Endothelial cell of umbilical vein (primary cell): ENCODE data around the gene SEMA4B. TPM values are rescaled to one million over a fixed set of nuclear protein-coding genes. Genes with fewer than 3 reads are reported as not detected.

Source experiments
- BruUV-seq: library from RNA; stranded (reverse); fragments of 400-500 nt; replicated peaks from 2 replicates; lab custom pipeline; 2021; lab: Mats Ljungman, UMichigan
- CTCF ChIA-PET: fragments of 300-600, 350-600 bp; sonication (Branson Sonifier 250); formaldehyde crosslinking; loops from one replicate; lab custom pipeline; 2021; ENCODE audit warnings: antibody characterized with exemption, inconsistent platforms; lab: Charles Lee
- POLR2A ChIA-PET: fragments of 300-600, 350-600 bp; sonication (Branson Sonifier 250); formaldehyde crosslinking; loops from one replicate; lab custom pipeline; 2021; ENCODE audit warnings: antibody characterized with exemption, inconsistent platforms; lab: Charles Lee
- DNase-seq: peaks from one replicate; pipeline ENCODE4 v3.0.0-alpha.2; 2011; ENCODE audit warnings: low read depth, low spot score
- FAIRE-seq: peaks from 2 replicates; lab custom pipeline; 2011; peaks lifted over from hg19 to GRCh38; lab: Jason Lieb, UNC
- H2AFZ ChIP-seq: 2 replicates; pipeline ENCODE4 v1.6.0; 2012; ENCODE audit warnings: low read depth, low read length, control low read depth, inconsistent platforms
- H3K27ac ChIP-seq: 2 replicates; pipeline ENCODE4 v1.5.1; 2011; ENCODE audit warnings: low read depth, mild to moderate bottlenecking, control low read depth, low read length, moderate library complexity; ENCODE audit not compliant: insufficient read depth
- H3K27me3 ChIP-seq, 2 experiments: 2 replicates each; pipeline versions ENCODE4 v1.6.0 to v1.6.1; 2011; ENCODE audit warnings: low read length in 2 of 2, mixed read lengths in 1 of 2; ENCODE audit not compliant: control insufficient read depth in 2 of 2, insufficient read depth in 2 of 2
- H3K36me3 ChIP-seq, 2 experiments: 2 replicates in 1 of 2; 3 replicates in 1 of 2; pipeline ENCODE4 v1.5.1; 2011; ENCODE audit warnings: low read length in 2 of 2, mild to moderate bottlenecking in 1 of 2, moderate library complexity in 1 of 2; ENCODE audit not compliant: control insufficient read depth in 2 of 2, insufficient read depth in 2 of 2; ENCODE audit errors: extremely low read depth in 1 of 2
- H3K4me1 ChIP-seq: 3 replicates; pipeline ENCODE4 v1.5.1; 2011; ENCODE audit warnings: mild to moderate bottlenecking, low read length; ENCODE audit not compliant: control insufficient read depth, insufficient read depth; ENCODE audit errors: extremely low read depth
- H3K4me2 ChIP-seq: 2 replicates; pipeline ENCODE4 v1.6.1; 2011; ENCODE audit warnings: low read length, control low read depth, mixed read lengths; ENCODE audit not compliant: insufficient read depth
- H3K4me3 ChIP-seq, 3 experiments: fragments of 200-600 bp in 1 of 3; sonication (generic), shearing (Covaris generic) in 1 of 3; replicated peaks in 1 of 3; 2 replicates each; pipeline ENCODE4 v1.5.1; 2011 to 2016; ENCODE audit warnings: control low read depth in 3 of 3, low read length in 3 of 3, mild to moderate bottlenecking in 2 of 3, inconsistent platforms in 1 of 3, low read depth in 1 of 3, moderate library complexity in 1 of 3; ENCODE audit not compliant: insufficient read depth in 1 of 3
- H3K79me2 ChIP-seq: 2 replicates; pipeline ENCODE4 v1.6.0; 2012; ENCODE audit warnings: low read length, inconsistent platforms; ENCODE audit not compliant: control insufficient read depth, insufficient read depth
- H3K9ac ChIP-seq: replicated peaks from 2 replicates; pipeline ENCODE3; 2011; ENCODE audit warnings: low read length, control low read depth; ENCODE audit not compliant: insufficient read depth; ENCODE audit errors: extremely low read depth
- H3K9me1 ChIP-seq: replicated peaks from 3 replicates; pipeline ENCODE4 v1.6.0; 2011; ENCODE audit warnings: mild to moderate bottlenecking, low read length; ENCODE audit not compliant: control insufficient read depth, insufficient read depth; ENCODE audit errors: extremely low read depth
- H3K9me3 ChIP-seq: replicated peaks from 2 replicates; pipeline ENCODE4 v1.5.1; 2012; ENCODE audit warnings: low read length, inconsistent platforms; ENCODE audit not compliant: control insufficient read depth, insufficient read depth
- H4K20me1 ChIP-seq: replicated peaks from 2 replicates; pipeline ENCODE3; 2011; ENCODE audit warnings: mild to moderate bottlenecking, low read length; ENCODE audit not compliant: control insufficient read depth, insufficient read depth; ENCODE audit errors: extremely low read depth
- EZH2 ChIP-seq: IDR thresholded peaks from 2 replicates; pipeline ENCODE4 v1.6.1; 2012; ENCODE audit warnings: borderline replicate concordance, low read depth, mild to moderate bottlenecking, moderate library complexity, low read length, inconsistent platforms; ENCODE audit not compliant: severe bottlenecking
- FOS ChIP-seq: IDR thresholded peaks from 2 replicates; pipeline ENCODE4 v1.6.1; 2011; ENCODE audit warnings: mild to moderate bottlenecking, low read length, moderate library complexity, borderline replicate concordance; ENCODE audit not compliant: insufficient read depth
- JUN ChIP-seq: IDR thresholded peaks from 2 replicates; pipeline ENCODE4 v1.6.1; 2011; ENCODE audit warnings: borderline replicate concordance, low read depth; ENCODE audit not compliant: insufficient read length, insufficient read depth
- MYC ChIP-seq: IDR thresholded peaks from one replicate; pipeline ENCODE4 v1.6.1; 2011; ENCODE audit warnings: mild to moderate bottlenecking, low read depth, low read length
- POLR2A ChIP-seq: IDR thresholded peaks from 2 replicates; pipeline ENCODE4 v1.6.1; 2012; ENCODE audit warnings: low read depth, mild to moderate bottlenecking, control low read depth, low read length
- POLR2AphosphoS5 ChIP-seq: IDR thresholded peaks from 2 replicates; pipeline ENCODE4 v1.6.1; 2012; ENCODE audit warnings: low read depth, mild to moderate bottlenecking, control low read depth, low read length, moderate library complexity; ENCODE audit not compliant: insufficient read depth
- dilution Hi-C: fragments of 300-500 bp; cut with MboI; formaldehyde crosslinking; loops from one replicate; pipeline ENCODE4 v1.15.0; 2019; ENCODE audit warnings: low sequenced_read_pairs; ENCODE audit not compliant: extremely low pct_ligation_motif_present
- intact Hi-C: fragments of 100-400 bp; cut with micrococcal nuclease; formaldehyde crosslinking; loops from one replicate; pipeline ENCODE4 v1.10.0; 2022
- polyA plus RNA-seq, 4 experiments: library from polyadenylated mRNA; depleted of rRNA in 3 of 4; stranded (reverse) in 3 of 4; unstranded in 1 of 4; fragments of >200 nt; gene quantifications; 2 replicates each; pipeline versions ENCODE4 v1.2.1 to v1.2.3, GENCODE V29; 2011 to 2012; ENCODE audit warnings: missing spikeins in 1 of 4
- total RNA-seq: library from RNA; stranded (reverse); gene quantifications from 2 replicates; pipeline ENCODE4 v1.2.3, GENCODE V29; 2021
- TF ChIP-seq, protein P1 (sequence below): IDR thresholded peaks from 2 replicates; pipeline ENCODE4 v1.6.1; 2011; ENCODE audit not compliant: insufficient read depth, insufficient read length
- TF ChIP-seq, protein P2 (sequence below), 2 donors: IDR thresholded peaks; 1 replicate in 1 of 2; 2 replicates in 1 of 2; pipeline ENCODE4 v1.5.1; 2011; ENCODE audit warnings: low read length in 2 of 2, mild to moderate bottlenecking in 2 of 2, moderate library complexity in 2 of 2, control low read depth in 1 of 2, inconsistent platforms in 1 of 2, low read depth in 1 of 2; ENCODE audit not compliant: insufficient read depth in 1 of 2; ENCODE audit errors: extremely low read depth in 1 of 2

SEMA4B gene
- total and polyA plus RNA-seq, 2 donors (not counting 3 experiments of a cell fraction or from before 2014, with no cell fraction given): 6.1 to 7.1 TPM

DNA sequence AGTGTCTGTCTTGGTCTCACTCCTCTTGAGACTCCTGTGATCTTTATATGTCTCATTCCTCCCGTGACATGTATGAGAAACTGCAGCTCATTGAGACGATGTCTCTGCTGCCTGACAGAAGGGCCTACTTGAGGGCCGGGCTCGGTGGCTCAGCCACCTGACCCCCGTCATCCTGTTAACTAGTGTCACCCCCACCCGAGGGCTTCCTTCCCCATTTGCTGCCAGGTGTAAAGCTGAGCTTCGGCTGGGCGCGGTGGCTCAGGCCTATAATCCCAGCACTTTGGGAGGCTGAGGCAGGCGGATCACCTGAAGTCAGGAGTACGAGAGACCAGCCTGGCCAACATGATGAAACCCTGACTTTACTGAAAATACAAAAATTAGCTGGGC, 12.7 kb downstream of the SEMA4B start:
- no peaks in the 10 kb centered on the region for H3K27me3 ChIP-seq
- H4K20me1 ChIP-seq: no peaks in the 10 kb centered on the region
- H2AFZ ChIP-seq: no peak overlapping the region
- H3K4me3 ChIP-seq: no peak overlapping the region
- ChIA-PET CTCF (interaction anchor here (0.7 to 4.4 kb wide), 9 partner anchors 10 to 74 kb away, joined by 3 to 34 read pairs (median 5); partner anchors contain the start of genes CIB1, GDPGP1, NGRN and SEMA4B), POLR2A (no interaction called here)
- no peaks in the 10 kb centered on the region for H3K9me3 ChIP-seq
- H3K4me2 ChIP-seq: no peak overlapping the region
- intact Hi-C loops: loop anchor here (10.0 kb wide), 1 partner anchor 319 kb away; the partner anchor contains the start of gene AP3S2
- H3K4me1 ChIP-seq: peaks cover 12% of the 10 kb centered on the region
- DNase-seq: no peak
- H3K36me3 ChIP-seq: no peaks in the 10 kb centered on the region
- BruUV-seq: no TSS peak
- no peaks in the 10 kb centered on the region for H3K9me1 ChIP-seq
- no peaks in the 10 kb centered on the region for H3K79me2 ChIP-seq
- TF ChIP-seq POLR2AphosphoS5 (no peak), JUN (no peak), FOS (no peak), MYC (no peak), POLR2A (no peak), EZH2 (no peak)
- TF ChIP-seq, protein P1, sequence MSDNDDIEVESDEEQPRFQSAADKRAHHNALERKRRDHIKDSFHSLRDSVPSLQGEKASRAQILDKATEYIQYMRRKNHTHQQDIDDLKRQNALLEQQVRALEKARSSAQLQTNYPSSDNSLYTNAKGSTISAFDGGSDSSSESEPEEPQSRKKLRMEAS: no peak
- TF ChIP-seq, protein P2, sequence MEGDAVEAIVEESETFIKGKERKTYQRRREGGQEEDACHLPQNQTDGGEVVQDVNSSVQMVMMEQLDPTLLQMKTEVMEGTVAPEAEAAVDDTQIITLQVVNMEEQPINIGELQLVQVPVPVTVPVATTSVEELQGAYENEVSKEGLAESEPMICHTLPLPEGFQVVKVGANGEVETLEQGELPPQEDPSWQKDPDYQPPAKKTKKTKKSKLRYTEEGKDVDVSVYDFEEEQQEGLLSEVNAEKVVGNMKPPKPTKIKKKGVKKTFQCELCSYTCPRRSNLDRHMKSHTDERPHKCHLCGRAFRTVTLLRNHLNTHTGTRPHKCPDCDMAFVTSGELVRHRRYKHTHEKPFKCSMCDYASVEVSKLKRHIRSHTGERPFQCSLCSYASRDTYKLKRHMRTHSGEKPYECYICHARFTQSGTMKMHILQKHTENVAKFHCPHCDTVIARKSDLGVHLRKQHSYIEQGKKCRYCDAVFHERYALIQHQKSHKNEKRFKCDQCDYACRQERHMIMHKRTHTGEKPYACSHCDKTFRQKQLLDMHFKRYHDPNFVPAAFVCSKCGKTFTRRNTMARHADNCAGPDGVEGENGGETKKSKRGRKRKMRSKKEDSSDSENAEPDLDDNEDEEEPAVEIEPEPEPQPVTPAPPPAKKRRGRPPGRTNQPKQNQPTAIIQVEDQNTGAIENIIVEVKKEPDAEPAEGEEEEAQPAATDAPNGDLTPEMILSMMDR (IDR thresholded peaks at IDR 0.05; ENCODE audit: extremely low read depth in 1 of 2, insufficient read depth in 1 of 2, low read depth in 1 of 2, low read length in 2 of 2): no peak
- no peak overlapping the region for H3K9ac ChIP-seq
- no peak overlapping the region for H3K27ac ChIP-seq
- FAIRE-seq: no peak
- dilution Hi-C loops: loop anchor here (10.0 kb wide), 1 partner anchor 69 kb away; no protein-coding TSS in a partner anchor
